ENCODE measurements around the gene NPEPL1. TPM values are rescaled to one million over a fixed set of nuclear protein-coding genes. Genes with fewer than 3 reads are reported as not detected.
A peak's percentile ranks its signal among the peaks of the same experiment; 100 is the strongest.

Gene NPEPL1
- total and polyA plus RNA-seq, 10 of the 15 experiments (the other 5 are each of a cell fraction or from before 2014, with no cell fraction given), result 0.08 to 21.3 (median 10.2) TPM

DNA sequence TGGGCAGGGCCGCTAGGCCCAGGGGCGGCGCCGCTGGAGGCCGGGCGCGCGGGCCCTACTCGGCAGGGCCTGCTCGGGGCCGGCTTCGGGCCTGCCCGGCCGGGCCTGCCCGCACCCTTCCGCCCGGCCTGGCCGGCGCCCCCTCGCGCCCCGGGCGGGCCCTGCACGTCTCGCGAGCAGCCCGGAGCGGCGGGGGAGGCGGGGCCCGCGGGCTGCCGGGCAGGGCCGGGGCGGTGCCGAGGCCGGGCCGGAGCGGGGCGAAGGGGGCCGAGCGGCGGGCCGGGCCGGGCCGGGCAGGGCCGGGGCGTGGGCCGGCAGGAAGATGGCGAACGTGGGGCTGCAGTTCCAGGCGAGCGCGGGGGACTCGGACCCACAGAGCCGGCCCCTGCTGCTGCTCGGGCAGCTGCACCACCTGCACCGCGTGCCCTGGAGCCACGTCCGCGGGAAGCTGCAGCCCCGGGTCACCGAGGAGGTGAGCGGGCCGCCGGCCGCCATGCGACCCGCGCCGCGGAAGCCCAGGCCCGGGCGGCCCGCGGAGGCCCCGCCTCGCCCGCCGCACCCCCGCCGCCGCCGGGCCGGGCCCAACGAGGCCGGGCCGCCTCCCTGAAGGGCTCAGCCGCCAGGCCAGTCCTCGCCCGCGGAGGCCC, at the start of gene NPEPL1 (continued):
- TF ChIP-seq, protein P1, sequence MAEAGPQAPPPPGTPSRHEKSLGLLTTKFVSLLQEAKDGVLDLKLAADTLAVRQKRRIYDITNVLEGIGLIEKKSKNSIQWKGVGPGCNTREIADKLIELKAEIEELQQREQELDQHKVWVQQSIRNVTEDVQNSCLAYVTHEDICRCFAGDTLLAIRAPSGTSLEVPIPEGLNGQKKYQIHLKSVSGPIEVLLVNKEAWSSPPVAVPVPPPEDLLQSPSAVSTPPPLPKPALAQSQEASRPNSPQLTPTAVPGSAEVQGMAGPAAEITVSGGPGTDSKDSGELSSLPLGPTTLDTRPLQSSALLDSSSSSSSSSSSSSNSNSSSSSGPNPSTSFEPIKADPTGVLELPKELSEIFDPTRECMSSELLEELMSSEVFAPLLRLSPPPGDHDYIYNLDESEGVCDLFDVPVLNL (IDR thresholded peaks at IDR 0.05; ENCODE audit: low read depth, low read length), result no peak
- no peak for TF ChIP-seq SUPT20H (IDR thresholded peaks at IDR 0.05; ENCODE audit: borderline replicate concordance, control insufficient read depth, low read depth, low read length)
- no peak for TF ChIP-seq STAT3 (IDR thresholded peaks at IDR 0.05; ENCODE audit: low read depth, low read length)
- TF ChIP-seq NFXL1 (IDR thresholded peaks at IDR 0.05; ENCODE audit: borderline replicate concordance), result no peak
- TF ChIP-seq CREM (IDR thresholded peaks at IDR 0.05; ENCODE audit: low read depth), result no peak
- TF ChIP-seq BCL11A (IDR thresholded peaks at IDR 0.05; ENCODE audit: low read depth, low read length), result no peak
- TF ChIP-seq, protein P2, sequence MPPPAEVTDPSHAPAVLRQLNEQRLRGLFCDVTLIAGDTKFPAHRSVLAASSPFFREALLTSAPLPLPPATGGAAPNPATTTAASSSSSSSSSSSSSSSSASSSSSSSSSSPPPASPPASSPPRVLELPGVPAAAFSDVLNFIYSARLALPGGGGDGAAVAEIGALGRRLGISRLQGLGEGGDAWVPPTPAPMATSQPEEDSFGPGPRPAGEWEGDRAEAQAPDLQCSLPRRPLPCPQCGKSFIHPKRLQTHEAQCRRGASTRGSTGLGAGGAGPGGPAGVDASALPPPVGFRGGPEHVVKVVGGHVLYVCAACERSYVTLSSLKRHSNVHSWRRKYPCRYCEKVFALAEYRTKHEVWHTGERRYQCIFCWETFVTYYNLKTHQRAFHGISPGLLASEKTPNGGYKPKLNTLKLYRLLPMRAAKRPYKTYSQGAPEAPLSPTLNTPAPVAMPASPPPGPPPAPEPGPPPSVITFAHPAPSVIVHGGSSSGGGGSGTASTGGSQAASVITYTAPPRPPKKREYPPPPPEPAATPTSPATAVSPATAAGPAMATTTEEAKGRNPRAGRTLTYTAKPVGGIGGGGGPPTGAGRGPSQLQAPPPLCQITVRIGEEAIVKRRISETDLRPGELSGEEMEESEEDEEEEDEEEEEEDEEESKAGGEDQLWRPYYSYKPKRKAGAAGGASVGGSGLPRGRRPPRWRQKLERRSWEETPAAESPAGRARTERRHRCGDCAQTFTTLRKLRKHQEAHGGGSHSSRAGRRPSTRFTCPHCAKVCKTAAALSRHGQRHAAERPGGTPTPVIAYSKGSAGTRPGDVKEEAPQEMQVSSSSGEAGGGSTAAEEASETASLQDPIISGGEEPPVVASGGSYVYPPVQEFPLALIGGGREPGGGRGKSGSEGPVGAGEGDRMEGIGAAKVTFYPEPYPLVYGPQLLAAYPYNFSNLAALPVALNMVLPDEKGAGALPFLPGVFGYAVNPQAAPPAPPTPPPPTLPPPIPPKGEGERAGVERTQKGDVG (CRISPR knock-in tag; IDR thresholded peaks at IDR 0.05), result no peak
- no peak for TF ChIP-seq HDAC6 (IDR thresholded peaks at IDR 0.05; ENCODE audit: unreplicated experiment)
- TF ChIP-seq ZNF622 (IDR thresholded peaks at IDR 0.05), result no peak
- TF ChIP-seq, protein P3, sequence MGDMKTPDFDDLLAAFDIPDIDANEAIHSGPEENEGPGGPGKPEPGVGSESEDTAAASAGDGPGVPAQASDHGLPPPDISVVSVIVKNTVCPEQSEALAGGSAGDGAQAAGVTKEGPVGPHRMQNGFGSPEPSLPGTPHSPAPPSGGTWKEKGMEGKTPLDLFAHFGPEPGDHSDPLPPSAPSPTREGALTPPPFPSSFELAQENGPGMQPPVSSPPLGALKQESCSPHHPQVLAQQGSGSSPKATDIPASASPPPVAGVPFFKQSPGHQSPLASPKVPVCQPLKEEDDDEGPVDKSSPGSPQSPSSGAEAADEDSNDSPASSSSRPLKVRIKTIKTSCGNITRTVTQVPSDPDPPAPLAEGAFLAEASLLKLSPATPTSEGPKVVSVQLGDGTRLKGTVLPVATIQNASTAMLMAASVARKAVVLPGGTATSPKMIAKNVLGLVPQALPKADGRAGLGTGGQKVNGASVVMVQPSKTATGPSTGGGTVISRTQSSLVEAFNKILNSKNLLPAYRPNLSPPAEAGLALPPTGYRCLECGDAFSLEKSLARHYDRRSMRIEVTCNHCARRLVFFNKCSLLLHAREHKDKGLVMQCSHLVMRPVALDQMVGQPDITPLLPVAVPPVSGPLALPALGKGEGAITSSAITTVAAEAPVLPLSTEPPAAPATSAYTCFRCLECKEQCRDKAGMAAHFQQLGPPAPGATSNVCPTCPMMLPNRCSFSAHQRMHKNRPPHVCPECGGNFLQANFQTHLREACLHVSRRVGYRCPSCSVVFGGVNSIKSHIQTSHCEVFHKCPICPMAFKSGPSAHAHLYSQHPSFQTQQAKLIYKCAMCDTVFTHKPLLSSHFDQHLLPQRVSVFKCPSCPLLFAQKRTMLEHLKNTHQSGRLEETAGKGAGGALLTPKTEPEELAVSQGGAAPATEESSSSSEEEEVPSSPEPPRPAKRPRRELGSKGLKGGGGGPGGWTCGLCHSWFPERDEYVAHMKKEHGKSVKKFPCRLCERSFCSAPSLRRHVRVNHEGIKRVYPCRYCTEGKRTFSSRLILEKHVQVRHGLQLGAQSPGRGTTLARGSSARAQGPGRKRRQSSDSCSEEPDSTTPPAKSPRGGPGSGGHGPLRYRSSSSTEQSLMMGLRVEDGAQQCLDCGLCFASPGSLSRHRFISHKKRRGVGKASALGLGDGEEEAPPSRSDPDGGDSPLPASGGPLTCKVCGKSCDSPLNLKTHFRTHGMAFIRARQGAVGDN (IDR thresholded peaks at IDR 0.05), result no peak
- no peak for TF ChIP-seq CHD1 (IDR thresholded peaks at IDR 0.05; ENCODE audit: low read depth, low read length)
- no peak; the same call in 1 of the 2 replicates for TF ChIP-seq HCFC1 (IDR thresholded peaks at IDR 0.05; ENCODE audit: low read length)
- TF ChIP-seq CREB1 (IDR thresholded peaks at IDR 0.05; ENCODE audit: low read depth), result no peak
- 0 out of 2 replicates have a peak, but pooled peaks have one; percentile 3 for TF ChIP-seq BACH1 (IDR thresholded peaks at IDR 0.05; ENCODE audit: borderline replicate concordance)
- TF ChIP-seq, protein P4, sequence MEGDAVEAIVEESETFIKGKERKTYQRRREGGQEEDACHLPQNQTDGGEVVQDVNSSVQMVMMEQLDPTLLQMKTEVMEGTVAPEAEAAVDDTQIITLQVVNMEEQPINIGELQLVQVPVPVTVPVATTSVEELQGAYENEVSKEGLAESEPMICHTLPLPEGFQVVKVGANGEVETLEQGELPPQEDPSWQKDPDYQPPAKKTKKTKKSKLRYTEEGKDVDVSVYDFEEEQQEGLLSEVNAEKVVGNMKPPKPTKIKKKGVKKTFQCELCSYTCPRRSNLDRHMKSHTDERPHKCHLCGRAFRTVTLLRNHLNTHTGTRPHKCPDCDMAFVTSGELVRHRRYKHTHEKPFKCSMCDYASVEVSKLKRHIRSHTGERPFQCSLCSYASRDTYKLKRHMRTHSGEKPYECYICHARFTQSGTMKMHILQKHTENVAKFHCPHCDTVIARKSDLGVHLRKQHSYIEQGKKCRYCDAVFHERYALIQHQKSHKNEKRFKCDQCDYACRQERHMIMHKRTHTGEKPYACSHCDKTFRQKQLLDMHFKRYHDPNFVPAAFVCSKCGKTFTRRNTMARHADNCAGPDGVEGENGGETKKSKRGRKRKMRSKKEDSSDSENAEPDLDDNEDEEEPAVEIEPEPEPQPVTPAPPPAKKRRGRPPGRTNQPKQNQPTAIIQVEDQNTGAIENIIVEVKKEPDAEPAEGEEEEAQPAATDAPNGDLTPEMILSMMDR (IDR thresholded peaks at IDR 0.05 in 2 of 3, conservative IDR thresholded peaks at IDR 0.05 in 1 of 3; ENCODE audit: control insufficient read depth in 2 of 3, extremely low read depth in 1 of 3, insufficient read depth in 1 of 3, low read depth in 3 of 3, low read length in 3 of 3), result peak in 2 of 3 experiments; percentile 36 to 49; a peak in 3 of 6 replicates
- no peak for TF ChIP-seq NFYA (IDR thresholded peaks at IDR 0.05; ENCODE audit: borderline replicate concordance, low read depth, low read length)
- TF ChIP-seq POLR2A (IDR thresholded peaks at IDR 0.05; ENCODE audit: low read depth, low read length), result peak; percentile 58; the same call in 1 of the 2 replicates
- 0 out of 2 replicates have a peak, but pooled peaks have one; percentile 36 for TF ChIP-seq NR2F1 (conservative IDR thresholded peaks at IDR 0.05)
- no peak for TF ChIP-seq TBL1XR1 (IDR thresholded peaks at IDR 0.05; ENCODE audit: low read depth, low read length)
- no peak for TF ChIP-seq MXI1 (IDR thresholded peaks at IDR 0.05; ENCODE audit: low read depth, low read length)
- TF ChIP-seq MYC (IDR thresholded peaks at IDR 0.05; ENCODE audit: insufficient read depth, insufficient read length, insufficient replicate concordance, low read length, severe bottlenecking), result no peak

All from GM12878 (cell line).